ENCODE data around the gene SYNGR1.
A peak's percentile ranks its signal among the peaks of the same experiment; 100 is the strongest.
"Not testable (repeated sequence)": the region's sequence is repeated elsewhere in the genome, so short reads cannot be mapped to it uniquely, and the experiment has no call there.

Gene SYNGR1

GRCh38 chr22:39317084-39317774 is 32.6 kb upstream of the SYNGR1 start:
- DNase-seq = no peak

GRCh38 chr22:39317775-39318506 is 31.9 kb upstream of the SYNGR1 start:
- no peak for DNase-seq

GRCh38 chr22:39318507-39319283 is 31.1 kb upstream of the SYNGR1 start:
- DNase-seq = no peak

GRCh38 chr22:39319284-39320022 is 30.3 kb upstream of the SYNGR1 start, which contains the start of gene RPL3:
RPL3 (minus strand) TSS chr22:39319623; CDS start chr22:39319597, 26 bp downstream.
- peak; percentile 87 for DNase-seq

- DNase-seq = not testable (repeated sequence)
Observed at GRCh38 chr22:39320616-39321029, 29.2 kb upstream of the SYNGR1 start.

GRCh38 chr22:39325392-39325932 is 24.3 kb upstream of the SYNGR1 start:
- no peak for DNase-seq

- DNase-seq = no peak
Observed at GRCh38 chr22:39327995-39328754, 21.6 kb upstream of the SYNGR1 start.

GRCh38 chr22:39330553-39330952 is 19.2 kb upstream of the SYNGR1 start:
- DNase-seq = not testable (repeated sequence)

- no peak for DNase-seq
Observed at GRCh38 chr22:39332441-39333064, 17.2 kb upstream of the SYNGR1 start.

- DNase-seq = no peak
Observed at GRCh38 chr22:39336411-39336810, 13.4 kb upstream of the SYNGR1 start.

GRCh38 chr22:39339775-39340174 is 10.0 kb upstream of the SYNGR1 start:
- DNase-seq = not testable (repeated sequence)

GRCh38 chr22:39341179-39341578 is 8.6 kb upstream of the SYNGR1 start:
- DNase-seq = no peak

- DNase-seq = peak; percentile 10
Observed at GRCh38 chr22:39343259-39344045, 6.3 kb upstream of the SYNGR1 start.

- DNase-seq = no peak
Observed at GRCh38 chr22:39344046-39344390, 5.8 kb upstream of the SYNGR1 start.

- no peak for DNase-seq
Observed at GRCh38 chr22:39345231-39345630, 4.6 kb upstream of the SYNGR1 start.

GRCh38 chr22:39348909-39349505 is 784 bp upstream of the SYNGR1 start:
- no peak for DNase-seq

- DNase-seq = no peak
Observed at GRCh38 chr22:39349506-39349966, 255 bp upstream of the SYNGR1 start.

GRCh38 chr22:39350757-39351688 is 1.2 kb downstream of the SYNGR1 start:
- no peak for DNase-seq
